Brain microvascular endothelial cell (primary cell): ENCODE measurements around the gene BRME1.

ENCODE experiments used
- DNase-seq: peaks from one replicate; pipeline ENCODE4 v3.0.0-alpha.2; 2020
- H3K27ac ChIP-seq: fragments of 250-450 bp; sonication (Bioruptor Pico); 2 replicates; pipeline ENCODE4 v1.5.1; 2020; ENCODE audit warnings: mild to moderate bottlenecking, moderate library complexity
- H3K27me3 ChIP-seq: fragments of 250-450 bp; sonication (Bioruptor Pico); replicated peaks from 2 replicates; pipeline ENCODE4 v1.5.1; 2020; ENCODE audit warnings: mild to moderate bottlenecking
- H3K36me3 ChIP-seq: fragments of 250-450 bp; sonication (Bioruptor Pico); replicated peaks from 2 replicates; pipeline ENCODE4 v1.5.1; 2020; ENCODE audit warnings: mild to moderate bottlenecking
- H3K4me3 ChIP-seq: 2 replicates; pipeline ENCODE4 v1.5.1; 2011; ENCODE audit warnings: low read depth, mild to moderate bottlenecking, control low read depth, low read length, moderate library complexity
- in situ Hi-C: cut with HindIII; loops from 2 replicates; pipeline ENCODE4 v1.10.0; 2017; ENCODE audit warnings: low sequenced_read_pairs, low pct_ligation_motif_present
- TF ChIP-seq, protein P1 (sequence below): IDR thresholded peaks from 2 replicates; pipeline ENCODE4 v1.5.1; 2011; ENCODE audit warnings: low read depth, mild to moderate bottlenecking, moderate library complexity, low read length, control low read depth, inconsistent platforms; ENCODE audit errors: missing control alignments

Gene BRME1

DNA sequence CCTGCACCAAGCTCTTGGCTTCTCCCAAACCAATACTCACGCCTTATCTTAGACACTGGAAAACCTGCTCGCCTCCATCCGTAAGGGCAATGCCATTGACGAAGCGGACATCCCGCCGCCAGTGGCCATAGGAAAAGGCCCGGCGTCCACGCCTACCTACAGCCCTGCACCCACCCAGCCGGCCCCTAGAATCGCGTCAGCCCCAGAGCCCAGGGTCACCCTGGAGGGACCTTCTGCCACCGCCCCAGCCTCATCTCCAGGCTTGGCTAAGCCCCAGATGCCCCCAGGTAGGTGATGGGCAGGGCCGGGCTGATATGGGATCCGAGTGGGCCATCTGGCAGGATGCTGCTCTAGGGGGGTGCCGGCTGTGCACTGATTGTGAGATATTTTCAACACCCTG is 7.4 kb upstream of the BRME1 start:
- Histone ChIP-seq H3K27ac (no peak overlapping the region), H3K36me3 (peaks cover 28% of the 10 kb centered on the region), H3K27me3 (no peaks in the 10 kb centered on the region), H3K4me3 (no peak overlapping the region)
- DNase-seq: no peak
- in situ Hi-C loops: no loop called here
- TF ChIP-seq, protein P1, sequence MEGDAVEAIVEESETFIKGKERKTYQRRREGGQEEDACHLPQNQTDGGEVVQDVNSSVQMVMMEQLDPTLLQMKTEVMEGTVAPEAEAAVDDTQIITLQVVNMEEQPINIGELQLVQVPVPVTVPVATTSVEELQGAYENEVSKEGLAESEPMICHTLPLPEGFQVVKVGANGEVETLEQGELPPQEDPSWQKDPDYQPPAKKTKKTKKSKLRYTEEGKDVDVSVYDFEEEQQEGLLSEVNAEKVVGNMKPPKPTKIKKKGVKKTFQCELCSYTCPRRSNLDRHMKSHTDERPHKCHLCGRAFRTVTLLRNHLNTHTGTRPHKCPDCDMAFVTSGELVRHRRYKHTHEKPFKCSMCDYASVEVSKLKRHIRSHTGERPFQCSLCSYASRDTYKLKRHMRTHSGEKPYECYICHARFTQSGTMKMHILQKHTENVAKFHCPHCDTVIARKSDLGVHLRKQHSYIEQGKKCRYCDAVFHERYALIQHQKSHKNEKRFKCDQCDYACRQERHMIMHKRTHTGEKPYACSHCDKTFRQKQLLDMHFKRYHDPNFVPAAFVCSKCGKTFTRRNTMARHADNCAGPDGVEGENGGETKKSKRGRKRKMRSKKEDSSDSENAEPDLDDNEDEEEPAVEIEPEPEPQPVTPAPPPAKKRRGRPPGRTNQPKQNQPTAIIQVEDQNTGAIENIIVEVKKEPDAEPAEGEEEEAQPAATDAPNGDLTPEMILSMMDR: no peak

DNA sequence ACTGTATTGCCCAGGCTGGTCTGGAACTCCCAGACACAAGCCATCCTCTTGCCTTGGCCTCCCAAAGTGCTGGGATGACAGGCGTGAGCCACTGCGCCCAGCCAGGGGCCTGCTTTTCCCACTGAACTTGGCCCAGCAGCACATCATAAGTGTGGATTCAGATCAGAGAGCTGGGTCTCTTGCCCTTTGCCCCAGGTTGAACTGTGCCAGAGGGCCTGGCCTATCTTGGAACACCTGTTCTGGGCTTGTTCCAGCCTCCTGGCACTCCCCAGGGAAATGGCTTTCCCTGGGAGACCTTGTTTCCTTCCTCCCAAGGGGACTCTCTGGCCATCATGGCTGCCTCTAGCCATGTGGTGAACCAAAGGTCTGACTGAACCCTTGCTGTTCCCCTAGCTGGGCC is 3.5 kb upstream of the BRME1 start:
- DNase-seq: no peak
- Histone ChIP-seq H3K36me3 (peaks cover 20% of the 10 kb centered on the region), H3K27me3 (no peaks in the 10 kb centered on the region), H3K27ac (no peak overlapping the region), H3K4me3 (no peak overlapping the region)
- in situ Hi-C loops: no loop called here
- TF ChIP-seq, protein P1: no peak

DNA sequence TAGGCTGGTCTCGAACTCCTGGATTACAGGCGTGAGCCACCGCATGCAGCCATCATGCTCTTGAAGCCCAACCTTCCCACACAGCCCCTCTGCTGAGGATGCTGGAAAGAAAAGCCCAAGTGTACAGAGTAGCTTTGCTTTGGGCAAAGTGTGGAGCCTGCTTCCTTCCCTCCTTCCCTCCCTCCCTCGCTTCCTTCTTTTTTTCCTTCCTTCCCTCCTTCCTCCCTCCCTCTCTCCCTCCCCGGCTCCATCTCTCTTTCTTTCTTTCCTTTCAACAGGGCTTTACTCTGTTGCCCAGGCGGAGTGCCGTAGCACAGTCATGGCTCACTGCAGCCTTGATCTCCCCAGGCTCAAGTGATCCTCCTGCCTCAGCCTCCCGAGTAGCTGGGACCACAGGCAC is 2.8 kb upstream of the BRME1 start:
- TF ChIP-seq, protein P1: no peak
- in situ Hi-C loops: no loop called here
- Histone ChIP-seq H3K27me3 (no peaks in the 10 kb centered on the region), H3K27ac (no peak overlapping the region), H3K36me3 (peaks cover 17% of the 10 kb centered on the region), H3K4me3 (no peak overlapping the region)
- DNase-seq: no peak

DNA sequence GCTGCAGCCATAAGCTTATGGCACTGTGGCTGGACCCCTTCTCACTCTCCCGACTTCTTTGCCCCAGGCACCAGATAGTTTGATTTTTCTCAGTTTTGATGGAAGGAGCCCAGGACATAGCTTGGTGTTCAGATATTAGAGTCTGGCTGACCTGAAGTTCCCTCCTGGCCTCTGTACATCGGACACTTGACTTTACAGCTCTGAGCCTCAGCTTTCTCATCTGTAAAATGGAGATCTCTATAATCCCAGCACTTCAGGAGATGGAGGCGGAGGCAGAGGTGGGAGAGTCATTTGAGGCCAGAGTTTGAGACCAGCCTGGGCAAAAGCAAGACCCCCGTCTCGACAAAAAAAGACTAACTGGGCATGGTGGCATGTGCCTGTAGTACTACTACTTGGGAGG is 993 bp upstream of the BRME1 start:
- Histone ChIP-seq H3K27ac (no peak overlapping the region), H3K27me3 (no peaks in the 10 kb centered on the region), H3K36me3 (peaks cover under 1% of the 10 kb centered on the region), H3K4me3 (peak overlapping the region; percentile 80)
- DNase-seq: no peak
- TF ChIP-seq, protein P1: no peak
- in situ Hi-C loops: no loop called here

DNA sequence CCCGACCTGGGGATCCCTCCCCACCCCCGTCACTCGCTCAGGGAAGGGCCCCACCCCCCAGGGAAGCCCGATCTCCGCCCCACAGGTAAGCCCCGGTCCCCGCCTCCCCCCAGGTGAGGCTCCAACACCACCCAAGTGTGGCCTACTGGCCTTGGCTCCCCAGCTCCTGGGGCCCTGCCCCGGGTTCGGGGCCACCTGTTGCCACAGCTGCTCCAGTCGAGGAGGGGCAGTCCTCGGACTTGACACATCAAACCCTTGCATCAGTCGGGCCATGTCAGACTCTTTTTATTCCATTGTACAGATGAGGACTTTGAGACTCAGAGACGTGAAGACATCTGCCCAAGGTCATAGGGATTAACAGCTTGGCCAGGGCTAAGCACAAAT is 596 bp upstream of the BRME1 start:
- H3K27ac ChIP-seq: no peak overlapping the region
- H3K36me3 ChIP-seq: no peaks in the 10 kb centered on the region
- H3K4me3 ChIP-seq: peak overlapping the region; percentile 80
- TF ChIP-seq, protein P1: no peak
- DNase-seq: no peak
- in situ Hi-C loops: no loop called here
- no peaks in the 10 kb centered on the region for H3K27me3 ChIP-seq

DNA sequence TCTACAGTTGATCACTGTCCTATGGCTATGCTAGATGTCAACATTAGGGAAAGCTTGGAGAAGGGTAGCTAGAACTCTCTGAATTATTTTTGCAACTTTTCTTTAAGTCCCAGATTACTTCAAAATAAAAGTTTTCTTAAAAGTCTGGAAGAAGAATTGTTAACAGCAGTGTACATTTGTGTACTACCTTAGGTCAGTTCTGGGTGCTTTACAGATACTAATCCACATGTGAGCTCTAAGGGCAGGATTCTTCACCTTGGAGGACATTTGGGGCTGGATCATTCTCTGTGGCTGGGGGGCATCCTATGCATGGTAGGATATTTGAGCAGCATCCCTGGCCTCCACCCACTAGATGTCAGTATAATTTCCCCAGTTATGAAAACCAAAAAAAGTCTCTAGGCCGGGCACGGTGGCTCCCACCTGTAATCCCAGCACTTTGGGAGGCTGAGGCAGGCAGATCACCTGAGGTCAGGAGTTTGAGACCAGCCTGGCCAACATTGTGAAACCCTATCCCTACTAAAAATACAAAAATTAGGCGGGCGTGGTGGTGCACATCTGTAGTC is 2.8 kb downstream of the BRME1 start:
- H3K36me3 ChIP-seq: no peaks in the 10 kb centered on the region
- H3K27ac ChIP-seq: no peak overlapping the region
- H3K27me3 ChIP-seq: no peaks in the 10 kb centered on the region
- TF ChIP-seq, protein P1: peak; percentile 59
- no peak overlapping the region for H3K4me3 ChIP-seq
- no peak for DNase-seq
- in situ Hi-C loops: no loop called here
